Fibroblast of villous mesenchyme (primary cell): Measurements from ENCODE around the gene IL1RAPL2. TPM values are rescaled to one million over a fixed set of nuclear protein-coding genes. Genes with fewer than 3 reads are reported as not detected.
"Not testable (repeated sequence)": the region's sequence is repeated elsewhere in the genome, so short reads cannot be mapped to it uniquely, and the experiment has no call there.

Experiments used
- DNase-seq: peaks from one replicate; pipeline ENCODE4 v3.0.0-alpha.2; 2010; ENCODE audit warnings: low read depth
- H3K4me3 ChIP-seq: 2 replicates; pipeline ENCODE4 v1.5.1; 2011; ENCODE audit warnings: low read depth, mild to moderate bottlenecking, low read length
- total RNA-seq: library from RNA; depleted of rRNA; stranded (reverse); fragments of >200 nt; gene quantifications from 2 replicates; pipeline ENCODE4 v1.2.3, GENCODE V29; 2012
- TF ChIP-seq, protein P1 (sequence below): IDR thresholded peaks from 2 replicates; pipeline ENCODE4 v1.5.1; 2012; ENCODE audit warnings: low read depth, mild to moderate bottlenecking, low read length; ENCODE audit not compliant: insufficient read depth

The IL1RAPL2 gene
- total RNA-seq, 1 donor = 0.43 TPM

DNA sequence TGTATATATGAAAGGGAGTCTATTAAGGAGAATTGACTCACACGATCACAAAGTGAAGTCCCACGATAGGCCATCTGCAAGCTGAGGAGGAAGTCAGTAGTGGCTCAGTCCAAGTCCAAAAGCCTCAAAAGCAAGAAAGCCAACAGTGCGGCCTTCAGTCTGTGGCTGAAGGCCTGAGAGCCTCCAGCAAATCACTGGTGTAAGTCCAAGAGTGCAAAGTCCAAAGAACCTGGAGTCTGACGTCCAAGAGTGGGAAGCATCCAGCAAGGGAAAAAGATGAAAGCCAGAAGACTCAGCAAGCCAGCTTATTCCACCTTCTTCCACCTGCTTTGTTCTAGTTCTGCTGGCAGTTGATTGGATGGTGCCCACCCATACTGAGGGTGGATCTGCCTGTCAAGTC lies 104.1 kb downstream of the IL1RAPL2 start:
- TF ChIP-seq, protein P1, sequence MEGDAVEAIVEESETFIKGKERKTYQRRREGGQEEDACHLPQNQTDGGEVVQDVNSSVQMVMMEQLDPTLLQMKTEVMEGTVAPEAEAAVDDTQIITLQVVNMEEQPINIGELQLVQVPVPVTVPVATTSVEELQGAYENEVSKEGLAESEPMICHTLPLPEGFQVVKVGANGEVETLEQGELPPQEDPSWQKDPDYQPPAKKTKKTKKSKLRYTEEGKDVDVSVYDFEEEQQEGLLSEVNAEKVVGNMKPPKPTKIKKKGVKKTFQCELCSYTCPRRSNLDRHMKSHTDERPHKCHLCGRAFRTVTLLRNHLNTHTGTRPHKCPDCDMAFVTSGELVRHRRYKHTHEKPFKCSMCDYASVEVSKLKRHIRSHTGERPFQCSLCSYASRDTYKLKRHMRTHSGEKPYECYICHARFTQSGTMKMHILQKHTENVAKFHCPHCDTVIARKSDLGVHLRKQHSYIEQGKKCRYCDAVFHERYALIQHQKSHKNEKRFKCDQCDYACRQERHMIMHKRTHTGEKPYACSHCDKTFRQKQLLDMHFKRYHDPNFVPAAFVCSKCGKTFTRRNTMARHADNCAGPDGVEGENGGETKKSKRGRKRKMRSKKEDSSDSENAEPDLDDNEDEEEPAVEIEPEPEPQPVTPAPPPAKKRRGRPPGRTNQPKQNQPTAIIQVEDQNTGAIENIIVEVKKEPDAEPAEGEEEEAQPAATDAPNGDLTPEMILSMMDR = no peak
- DNase-seq = no peak

DNA sequence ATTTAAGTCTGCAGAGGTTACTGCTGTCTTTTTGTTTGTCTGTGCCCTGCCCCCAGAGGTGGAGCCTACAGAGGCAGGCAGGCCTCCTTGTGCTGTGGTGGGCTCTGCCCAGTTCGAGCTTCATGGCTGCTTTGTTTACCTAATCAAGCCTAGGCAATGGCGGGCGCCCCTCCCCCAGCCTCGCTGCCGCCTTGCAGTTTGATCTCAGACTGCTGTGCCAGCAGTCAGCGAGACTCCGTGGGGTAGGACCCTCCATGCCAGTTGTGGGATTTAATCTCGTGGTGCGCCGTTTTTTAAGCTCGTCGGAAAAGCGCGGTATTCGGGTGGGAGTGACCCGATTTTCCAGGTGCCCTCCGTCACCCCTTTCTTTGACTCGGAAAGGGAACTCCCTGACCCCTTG lies 111.5 kb downstream of the IL1RAPL2 start:
- not testable (repeated sequence) for H3K4me3 ChIP-seq, DNase-seq

More for the DNA sequence above, 104.1 kb downstream of the IL1RAPL2 start:
- H3K4me3 ChIP-seq = no peak overlapping the region

DNA sequence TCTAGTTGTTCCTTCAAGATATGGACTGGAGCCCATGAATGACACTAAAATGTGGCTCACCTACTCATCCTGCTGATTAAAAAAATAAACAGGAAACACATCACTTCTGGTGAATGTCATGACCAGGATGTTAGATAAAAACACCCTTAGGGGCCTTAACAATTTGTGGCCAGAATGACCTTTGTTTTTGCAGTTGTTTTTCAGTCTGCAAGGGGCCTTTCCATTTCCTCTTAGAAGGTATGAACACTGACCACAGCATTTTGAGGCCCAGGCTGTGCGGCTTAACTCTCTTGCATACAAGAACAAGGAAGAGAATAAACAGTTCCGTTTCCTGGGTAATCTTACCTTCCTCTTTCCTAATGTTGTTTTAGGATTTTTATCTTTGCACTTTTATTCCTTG lies 113.2 kb downstream of the IL1RAPL2 start:
- TF ChIP-seq, protein P1 = no peak
- DNase-seq = no peak
- H3K4me3 ChIP-seq = no peak overlapping the region

DNA sequence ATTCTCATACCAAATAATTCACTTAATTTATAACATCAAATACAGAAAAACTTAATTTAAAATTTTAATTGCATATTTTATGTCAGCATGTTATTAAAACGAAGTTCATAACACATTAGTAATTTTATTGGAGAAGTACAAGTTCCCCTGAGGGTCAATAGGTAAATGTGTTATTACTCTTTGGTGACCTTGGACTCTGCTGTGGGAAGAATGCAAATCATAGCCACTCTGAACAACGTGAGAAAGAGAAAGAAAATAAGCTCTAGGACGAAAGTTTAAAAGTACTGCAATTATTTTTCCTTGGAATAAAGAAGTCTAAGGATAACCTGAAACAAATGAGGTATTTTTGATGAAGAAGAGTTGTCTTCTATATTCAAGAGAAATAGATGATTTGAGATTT lies 115.2 kb downstream of the IL1RAPL2 start:
- no peak for DNase-seq
- H3K4me3 ChIP-seq = no peak overlapping the region
- TF ChIP-seq, protein P1 = no peak

DNA sequence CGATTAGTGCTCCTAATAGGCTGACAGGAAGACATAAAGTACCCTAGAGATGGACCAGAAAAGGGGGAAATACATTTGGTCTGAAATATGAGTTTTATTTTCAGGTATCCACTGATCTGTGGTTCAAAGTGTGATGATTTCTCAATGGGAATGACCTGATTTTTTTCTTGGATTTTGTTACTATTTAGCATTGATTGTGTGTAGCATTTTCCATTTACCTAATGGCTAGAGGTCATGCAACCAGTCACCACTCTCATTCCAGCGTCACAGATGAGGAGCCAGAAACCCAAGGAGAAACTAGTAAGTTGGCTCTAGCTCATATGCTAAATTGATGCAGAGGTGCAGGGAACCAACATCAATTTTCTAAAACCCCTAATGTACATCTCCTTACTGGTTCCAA lies 118.1 kb downstream of the IL1RAPL2 start:
- DNase-seq = no peak
- no peak overlapping the region for H3K4me3 ChIP-seq
- TF ChIP-seq, protein P1 = no peak

DNA sequence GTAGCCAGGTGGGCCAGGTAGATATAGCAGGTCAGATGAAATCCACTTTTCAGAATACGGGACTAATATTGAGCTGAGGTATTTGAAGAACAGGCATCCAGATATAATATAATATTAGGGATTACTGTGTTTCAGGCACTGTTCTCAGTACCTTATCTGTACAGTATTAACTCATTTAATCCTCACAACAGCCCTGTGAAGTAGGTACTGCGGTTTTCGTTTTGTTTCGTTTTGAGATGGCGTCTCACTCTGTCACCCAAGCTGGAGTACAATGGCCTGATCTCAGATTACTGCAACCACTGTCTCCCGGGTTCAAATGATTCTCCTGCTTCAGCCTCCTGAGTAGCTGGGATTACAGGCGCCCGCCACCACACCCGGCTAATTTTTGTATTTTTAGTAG lies 129.6 kb downstream of the IL1RAPL2 start:
- no peak for DNase-seq
- TF ChIP-seq, protein P1 = no peak
- no peak overlapping the region for H3K4me3 ChIP-seq

DNA sequence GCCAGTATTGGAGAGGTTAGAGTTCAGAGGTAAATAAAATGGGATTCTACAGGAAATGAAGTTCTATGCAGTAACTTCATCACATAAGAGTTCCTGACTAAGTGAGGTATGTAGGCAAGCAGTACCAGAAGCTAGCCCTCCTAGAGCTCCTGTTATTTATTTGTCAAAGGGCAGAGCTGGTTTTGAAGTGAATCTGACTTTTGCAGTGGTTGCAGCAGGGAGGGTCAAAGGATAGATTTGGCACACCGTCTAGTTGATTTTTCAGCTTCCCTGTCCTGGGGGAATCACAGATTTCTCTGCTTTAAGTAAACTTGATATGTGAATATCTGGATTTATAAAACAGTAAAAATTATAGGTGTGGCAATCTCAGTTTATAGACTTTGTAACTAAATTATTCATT lies 130.7 kb downstream of the IL1RAPL2 start:
- no peak for DNase-seq
- no peak overlapping the region for H3K4me3 ChIP-seq
- TF ChIP-seq, protein P1 = no peak
